ENCODE data around the gene SGCG.
"Not testable (repeated sequence)": the region's sequence is repeated elsewhere in the genome, so short reads cannot be mapped to it uniquely, and the experiment has no call there.

The SGCG gene

GRCh38 chr13:23203516-23203915 lies 22.7 kb downstream of the SGCG start:
- no peak overlapping the region for H3K4me3 ChIP-seq (ENCODE audit: insufficient read depth, low read depth, low read length)
- H3K27me3 ChIP-seq (ENCODE audit: control insufficient read depth, insufficient read depth, low read length, poor library complexity, severe bottlenecking) = no peaks in the 10 kb centered on the region
- 93 to 96% methylated on average over 5 of the region's 5 CpGs for WGBS, 2 experiments
- no peaks in the 10 kb centered on the region for H3K9me3 ChIP-seq (ENCODE audit: control insufficient read depth, low read length)
- H3K27ac ChIP-seq (ENCODE audit: insufficient read depth, low read depth, low read length, poor library complexity, severe bottlenecking) = no peak overlapping the region
- H3K36me3 ChIP-seq (ENCODE audit: control insufficient read depth, insufficient read depth, low read length) = no peaks in the 10 kb centered on the region
- H3K4me1 ChIP-seq (ENCODE audit: control insufficient read depth, insufficient read depth, low read length) = no peaks in the 10 kb centered on the region

- Histone ChIP-seq H3K27me3 (ENCODE audit: control insufficient read depth, insufficient read depth, low read length, poor library complexity, severe bottlenecking) (no peaks in the 10 kb centered on the region), H3K9me3 (ENCODE audit: control insufficient read depth, low read length) (no peaks in the 10 kb centered on the region), H3K4me3 (ENCODE audit: insufficient read depth, low read depth, low read length) (no peak overlapping the region), H3K36me3 (ENCODE audit: control insufficient read depth, insufficient read depth, low read length) (no peaks in the 10 kb centered on the region), H3K4me1 (ENCODE audit: control insufficient read depth, insufficient read depth, low read length) (no peaks in the 10 kb centered on the region), H3K27ac (ENCODE audit: insufficient read depth, low read depth, low read length, poor library complexity, severe bottlenecking) (no peak overlapping the region)
- WGBS, 2 experiments = 98% methylated on average over 3 of the region's 3 CpGs; no CpG with 5 or more reads in 1 of the 2 experiments
Observed at GRCh38 chr13:23205807-23206206, 25.0 kb downstream of the SGCG start.

GRCh38 chr13:23212671-23213070 lies 31.9 kb downstream of the SGCG start:
- Histone ChIP-seq H3K27ac (ENCODE audit: insufficient read depth, low read depth, low read length, poor library complexity, severe bottlenecking) (no peak overlapping the region), H3K36me3 (ENCODE audit: control insufficient read depth, insufficient read depth, low read length) (no peaks in the 10 kb centered on the region)
- WGBS, 2 experiments = 77 to 82% methylated on average over 3 to 4 of the region's 4 CpGs

GRCh38 chr13:23231241-23231640 lies 50.5 kb downstream of the SGCG start:
- Histone ChIP-seq H3K27me3 (ENCODE audit: control insufficient read depth, insufficient read depth, low read length, poor library complexity, severe bottlenecking) (no peaks in the 10 kb centered on the region), H3K27ac (ENCODE audit: insufficient read depth, low read depth, low read length, poor library complexity, severe bottlenecking) (no peak overlapping the region), H3K9me3 (ENCODE audit: control insufficient read depth, low read length) (no peaks in the 10 kb centered on the region), H3K36me3 (ENCODE audit: control insufficient read depth, insufficient read depth, low read length) (no peaks in the 10 kb centered on the region), H3K4me1 (ENCODE audit: control insufficient read depth, insufficient read depth, low read length) (no peaks in the 10 kb centered on the region), H3K4me3 (ENCODE audit: insufficient read depth, low read depth, low read length) (no peak overlapping the region)

More at GRCh38 chr13:23212671-23213070, 31.9 kb downstream of the SGCG start:
- H3K9me3 ChIP-seq (ENCODE audit: control insufficient read depth, low read length) = no peaks in the 10 kb centered on the region
- H3K4me1 ChIP-seq (ENCODE audit: control insufficient read depth, insufficient read depth, low read length) = no peaks in the 10 kb centered on the region
- H3K4me3 ChIP-seq (ENCODE audit: insufficient read depth, low read depth, low read length) = no peak overlapping the region
- H3K27me3 ChIP-seq (ENCODE audit: control insufficient read depth, insufficient read depth, low read length, poor library complexity, severe bottlenecking) = no peaks in the 10 kb centered on the region

- H3K27ac ChIP-seq (ENCODE audit: insufficient read depth, low read depth, low read length, poor library complexity, severe bottlenecking) = no peak overlapping the region
- no peaks in the 10 kb centered on the region for H3K4me1 ChIP-seq (ENCODE audit: control insufficient read depth, insufficient read depth, low read length)
- no peaks in the 10 kb centered on the region for H3K9me3 ChIP-seq (ENCODE audit: control insufficient read depth, low read length)
- no peaks in the 10 kb centered on the region for H3K36me3 ChIP-seq (ENCODE audit: control insufficient read depth, insufficient read depth, low read length)
- H3K27me3 ChIP-seq (ENCODE audit: control insufficient read depth, insufficient read depth, low read length, poor library complexity, severe bottlenecking) = no peaks in the 10 kb centered on the region
- no peak overlapping the region for H3K4me3 ChIP-seq (ENCODE audit: insufficient read depth, low read depth, low read length)
Observed at GRCh38 chr13:23235994-23236393, 55.2 kb downstream of the SGCG start.

GRCh38 chr13:23243066-23243465 lies 62.3 kb downstream of the SGCG start:
- no peaks in the 10 kb centered on the region for H3K9me3 ChIP-seq (ENCODE audit: control insufficient read depth, low read length)
- no peaks in the 10 kb centered on the region for H3K4me1 ChIP-seq (ENCODE audit: control insufficient read depth, insufficient read depth, low read length)
- no peak overlapping the region for H3K27ac ChIP-seq (ENCODE audit: insufficient read depth, low read depth, low read length, poor library complexity, severe bottlenecking)
- no peaks in the 10 kb centered on the region for H3K36me3 ChIP-seq (ENCODE audit: control insufficient read depth, insufficient read depth, low read length)
- 92 to 95% methylated on average over 5 of the region's 5 CpGs for WGBS, 2 experiments
- H3K4me3 ChIP-seq (ENCODE audit: insufficient read depth, low read depth, low read length) = no peak overlapping the region
- H3K27me3 ChIP-seq (ENCODE audit: control insufficient read depth, insufficient read depth, low read length, poor library complexity, severe bottlenecking) = no peaks in the 10 kb centered on the region

- not testable (repeated sequence) for H3K9me3 ChIP-seq (ENCODE audit: control insufficient read depth, low read length); H3K4me1 ChIP-seq (ENCODE audit: control insufficient read depth, insufficient read depth, low read length); H3K27ac ChIP-seq (ENCODE audit: insufficient read depth, low read depth, low read length, poor library complexity, severe bottlenecking); H3K36me3 ChIP-seq (ENCODE audit: control insufficient read depth, insufficient read depth, low read length); H3K27me3 ChIP-seq (ENCODE audit: control insufficient read depth, insufficient read depth, low read length, poor library complexity, severe bottlenecking); H3K4me3 ChIP-seq (ENCODE audit: insufficient read depth, low read depth, low read length)
- WGBS, 2 experiments = 92 to 95% methylated on average over 26 of the region's 26 CpGs
Observed at GRCh38 chr13:23248410-23248809, 67.6 kb downstream of the SGCG start.

GRCh38 chr13:23254506-23254905 lies 73.7 kb downstream of the SGCG start:
- Histone ChIP-seq H3K27me3 (ENCODE audit: control insufficient read depth, insufficient read depth, low read length, poor library complexity, severe bottlenecking) (no peaks in the 10 kb centered on the region), H3K27ac (ENCODE audit: insufficient read depth, low read depth, low read length, poor library complexity, severe bottlenecking) (no peak overlapping the region), H3K9me3 (ENCODE audit: control insufficient read depth, low read length) (no peaks in the 10 kb centered on the region), H3K4me3 (ENCODE audit: insufficient read depth, low read depth, low read length) (no peak overlapping the region), H3K4me1 (ENCODE audit: control insufficient read depth, insufficient read depth, low read length) (no peaks in the 10 kb centered on the region), H3K36me3 (ENCODE audit: control insufficient read depth, insufficient read depth, low read length) (no peaks in the 10 kb centered on the region)
- WGBS, 2 experiments = 65 to 76% methylated on average over 4 of the region's 4 CpGs

GRCh38 chr13:23267571-23267970 lies 86.8 kb downstream of the SGCG start:
- no peak overlapping the region for H3K4me3 ChIP-seq (ENCODE audit: insufficient read depth, low read depth, low read length)
- no peaks in the 10 kb centered on the region for H3K36me3 ChIP-seq (ENCODE audit: control insufficient read depth, insufficient read depth, low read length)
- 94 to 99% methylated on average over 4 of the region's 4 CpGs for WGBS, 2 experiments
- no peaks in the 10 kb centered on the region for H3K27me3 ChIP-seq (ENCODE audit: control insufficient read depth, insufficient read depth, low read length, poor library complexity, severe bottlenecking)
- no peak overlapping the region for H3K27ac ChIP-seq (ENCODE audit: insufficient read depth, low read depth, low read length, poor library complexity, severe bottlenecking)
- no peaks in the 10 kb centered on the region for H3K4me1 ChIP-seq (ENCODE audit: control insufficient read depth, insufficient read depth, low read length)
- no peaks in the 10 kb centered on the region for H3K9me3 ChIP-seq (ENCODE audit: control insufficient read depth, low read length)

- Histone ChIP-seq H3K27me3 (ENCODE audit: control insufficient read depth, insufficient read depth, low read length, poor library complexity, severe bottlenecking) (no peaks in the 10 kb centered on the region), H3K27ac (ENCODE audit: insufficient read depth, low read depth, low read length, poor library complexity, severe bottlenecking) (no peak overlapping the region), H3K9me3 (ENCODE audit: control insufficient read depth, low read length) (no peaks in the 10 kb centered on the region), H3K4me3 (ENCODE audit: insufficient read depth, low read depth, low read length) (no peak overlapping the region), H3K4me1 (ENCODE audit: control insufficient read depth, insufficient read depth, low read length) (no peaks in the 10 kb centered on the region), H3K36me3 (ENCODE audit: control insufficient read depth, insufficient read depth, low read length) (no peaks in the 10 kb centered on the region)
- WGBS, 2 experiments = 40 to 55% methylated on average over 1 of the region's 1 CpG
Observed at GRCh38 chr13:23268441-23268840, 87.7 kb downstream of the SGCG start.

GRCh38 chr13:23271331-23271730 lies 90.6 kb downstream of the SGCG start:
- Histone ChIP-seq H3K27ac (ENCODE audit: insufficient read depth, low read depth, low read length, poor library complexity, severe bottlenecking) (no peak overlapping the region), H3K27me3 (ENCODE audit: control insufficient read depth, insufficient read depth, low read length, poor library complexity, severe bottlenecking) (no peaks in the 10 kb centered on the region), H3K4me3 (ENCODE audit: insufficient read depth, low read depth, low read length) (no peak overlapping the region), H3K4me1 (ENCODE audit: control insufficient read depth, insufficient read depth, low read length) (no peaks in the 10 kb centered on the region), H3K9me3 (ENCODE audit: control insufficient read depth, low read length) (no peaks in the 10 kb centered on the region), H3K36me3 (ENCODE audit: control insufficient read depth, insufficient read depth, low read length) (no peaks in the 10 kb centered on the region)
- WGBS, 2 experiments = 96 to 100% methylated on average over 2 to 3 of the region's 3 CpGs

Data from ectodermal cell (in vitro differentiated cells).